Sigmoid colon (tissue), 3 donors: Measurements from ENCODE around the gene ARHGAP18.

Experiments used
- CTCF ChIP-seq, 4 experiments: fragments of 450-650 bp in 3 of 4; fragments of 200-600 bp in 1 of 4; IDR thresholded peaks; one replicate each; pipeline ENCODE4 v1.5.1; 2016 to 2019; ENCODE audit warnings: antibody characterized with exemption in 4 of 4, mild to moderate bottlenecking in 3 of 4, moderate library complexity in 2 of 4
- POLR2A ChIP-seq, 2 donors: fragments of 450-650 bp; IDR thresholded peaks; one replicate each; pipeline ENCODE4 v1.6.1; 2016; ENCODE audit warnings: antibody characterized with exemption in 2 of 2, mild to moderate bottlenecking in 2 of 2, moderate library complexity in 2 of 2

- TF ChIP-seq CTCF (IDR thresholded peaks at IDR 0.05), result no peak
- TF ChIP-seq POLR2A (IDR thresholded peaks at IDR 0.05), result no peak
These were observed 41.4 kb upstream of the ARHGAP18 start for GRCh38 chr6:129751384-129751783.
